Activated CD8-positive, alpha-beta T cell treated with anti-CD3 and anti-CD28 coated beads for 36 hours (primary cell): Measurements from ENCODE around the gene DCDC1. TPM values are rescaled to one million over a fixed set of nuclear protein-coding genes. Genes with fewer than 3 reads are reported as not detected.

Experiments used
- ATAC-seq: fragments of 200-7000 bp; cut with Tn5 transposase; one replicate; pipeline ENCODE4 v1.10.0; 2021; ENCODE audit warnings: mild to moderate bottlenecking, moderate library complexity
- CTCF ChIA-PET: fragments of 350-600 bp; sonication (Branson Sonifier 250); formaldehyde crosslinking; loops from one replicate; lab custom pipeline; 2021; ENCODE audit warnings: antibody characterized with exemption; lab: Charles Lee
- POLR2A ChIA-PET: fragments of 350-600 bp; sonication (Branson Sonifier 250); formaldehyde crosslinking; loops from one replicate; lab custom pipeline; 2021; ENCODE audit warnings: antibody characterized with exemption; lab: Charles Lee
- DNase-seq: peaks from one replicate; pipeline ENCODE4 v3.0.0-alpha.2; 2020
- H3K27ac Mint-ChIP-seq: one replicate; pipeline ENCODE4 v1.8.0; 2021; ENCODE audit warnings: mild to moderate bottlenecking, mixed read lengths
- H3K27me3 Mint-ChIP-seq: one replicate; pipeline ENCODE4 v1.8.0; 2021; ENCODE audit warnings: mixed read lengths
- H3K36me3 Mint-ChIP-seq: one replicate; pipeline ENCODE4 v1.8.0; 2021; ENCODE audit warnings: low read depth, mixed read lengths
- H3K4me1 Mint-ChIP-seq: one replicate; pipeline ENCODE4 v1.8.0; 2021; ENCODE audit warnings: low read depth, mixed read lengths
- H3K4me3 Mint-ChIP-seq: one replicate; pipeline ENCODE4 v1.8.0; 2021; ENCODE audit warnings: mild to moderate bottlenecking, moderate library complexity, mixed read lengths
- H3K9me3 Mint-ChIP-seq: one replicate; pipeline ENCODE4 v1.8.0; 2021; ENCODE audit warnings: mixed read lengths
- CTCF ChIP-seq: fragments of 200-600 bp; IDR thresholded peaks from one replicate; pipeline ENCODE4 v1.8.0; 2022; ENCODE audit warnings: antibody characterized with exemption, mild to moderate bottlenecking
- intact Hi-C: fragments of 100-400 bp; cut with micrococcal nuclease; formaldehyde crosslinking; loops from one replicate; pipeline ENCODE4 v1.10.0; 2022
- total RNA-seq, 2 experiments: library from RNA; stranded (reverse); gene quantifications; one replicate each; pipeline ENCODE4 v1.2.3, GENCODE V29; 2021

Gene DCDC1
- total RNA-seq, 2 experiments from 2014 or later: not detected

- no peak for TF ChIP-seq CTCF
- intact Hi-C loops: no loop called here
- Mint-ChIP-seq H3K4me1 (no peaks in the 10 kb centered on the region), H3K27ac (no peak overlapping the region), H3K9me3 (no peaks in the 10 kb centered on the region), H3K27me3 (no peaks in the 10 kb centered on the region), H3K36me3 (no peaks in the 10 kb centered on the region), H3K4me3 (no peak overlapping the region)
- DNase-seq (no peak), ATAC-seq (no peak)
- POLR2A ChIA-PET: no interaction called here
- CTCF ChIA-PET: no interaction called here
Observed at GRCh38 chr11:31117038-31117437, 252.5 kb downstream of the DCDC1 start.

- CTCF ChIA-PET: interaction anchor here (2.0 kb wide), 1 partner anchor 8 kb away, joined by 8 read pairs; no protein-coding TSS in a partner anchor
- H3K4me3 Mint-ChIP-seq: no peak overlapping the region
- ATAC-seq: no peak
- no peaks in the 10 kb centered on the region for H3K9me3 Mint-ChIP-seq
- TF ChIP-seq CTCF: no peak
- H3K36me3 Mint-ChIP-seq: no peaks in the 10 kb centered on the region
- intact Hi-C loops: no loop called here
- no peaks in the 10 kb centered on the region for H3K27me3 Mint-ChIP-seq
- no peak for DNase-seq
- H3K4me1 Mint-ChIP-seq: no peaks in the 10 kb centered on the region
- H3K27ac Mint-ChIP-seq: no peak overlapping the region
- POLR2A ChIA-PET: no interaction called here
Observed at GRCh38 chr11:31114442-31114841, 255.1 kb downstream of the DCDC1 start.

DNA sequence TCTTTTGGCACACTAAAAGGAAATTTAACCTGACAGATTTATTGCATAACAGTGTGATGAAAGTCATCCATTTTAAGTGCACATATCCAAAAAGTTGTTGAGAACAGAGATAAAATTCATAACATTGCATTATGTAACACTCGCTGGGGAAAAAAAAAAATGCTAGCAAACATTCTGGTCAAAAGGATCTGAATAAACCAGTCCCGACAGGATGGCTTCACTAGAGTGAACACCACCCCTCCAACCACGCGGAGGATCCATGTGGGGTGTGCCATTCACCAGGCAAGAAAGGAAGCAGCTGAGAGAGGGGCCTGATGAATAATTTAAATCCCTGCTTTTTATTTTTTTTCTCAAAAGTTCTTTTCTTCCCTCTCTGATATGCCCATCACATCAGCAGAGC lies 258.7 kb downstream of the DCDC1 start:
- ChIA-PET CTCF (no interaction called here), POLR2A (no interaction called here)
- intact Hi-C loops: no loop called here
- Mint-ChIP-seq H3K9me3 (no peaks in the 10 kb centered on the region), H3K36me3 (no peaks in the 10 kb centered on the region), H3K27ac (no peak overlapping the region), H3K27me3 (no peaks in the 10 kb centered on the region), H3K4me1 (no peaks in the 10 kb centered on the region), H3K4me3 (no peak overlapping the region)
- DNase-seq: no peak
- no peak for TF ChIP-seq CTCF
- ATAC-seq: no peak

GRCh38 chr11:31109446-31109845 lies 260.1 kb downstream of the DCDC1 start:
- no peak for ATAC-seq
- no peaks in the 10 kb centered on the region for H3K9me3 Mint-ChIP-seq

DNA sequence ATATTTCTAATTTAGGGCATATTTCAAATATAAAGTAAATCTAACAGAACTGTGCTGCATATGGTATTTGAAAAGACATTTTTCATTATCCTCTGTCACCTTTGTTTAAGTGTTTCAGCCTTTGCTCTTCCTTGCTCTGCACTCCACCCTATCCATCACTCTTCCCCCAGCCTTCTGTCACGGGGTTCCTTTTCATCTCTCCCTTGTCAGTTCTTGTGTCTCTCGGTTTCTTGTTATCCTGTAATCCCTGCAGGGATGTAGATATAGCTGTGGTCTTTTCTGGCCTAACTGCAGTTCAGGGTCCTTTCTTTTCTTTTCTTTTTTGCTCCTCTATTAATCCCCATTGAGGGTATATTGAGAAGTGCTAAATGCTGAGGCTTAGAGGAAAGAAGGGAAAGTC lies 261.9 kb downstream of the DCDC1 start:
- POLR2A ChIA-PET: no interaction called here
- H3K36me3 Mint-ChIP-seq: no peaks in the 10 kb centered on the region
- no peak for TF ChIP-seq CTCF
- H3K27me3 Mint-ChIP-seq: no peaks in the 10 kb centered on the region
- no peaks in the 10 kb centered on the region for H3K9me3 Mint-ChIP-seq
- no peak for DNase-seq
- no peak overlapping the region for H3K4me3 Mint-ChIP-seq
- H3K27ac Mint-ChIP-seq: no peak overlapping the region
- CTCF ChIA-PET: interaction anchor here (0.7 to 2.7 kb wide), 13 partner anchors 10 to 851 kb away, joined by 3 to 16 read pairs (median 4); no protein-coding TSS in a partner anchor
- intact Hi-C loops: no loop called here
- H3K4me1 Mint-ChIP-seq: no peaks in the 10 kb centered on the region
- ATAC-seq: no peak

More at GRCh38 chr11:31109446-31109845, 260.1 kb downstream of the DCDC1 start:
- no peak for TF ChIP-seq CTCF
- Mint-ChIP-seq H3K27ac (no peak overlapping the region), H3K4me3 (no peak overlapping the region), H3K27me3 (no peaks in the 10 kb centered on the region), H3K4me1 (no peaks in the 10 kb centered on the region), H3K36me3 (no peaks in the 10 kb centered on the region)
- intact Hi-C loops: no loop called here
- POLR2A ChIA-PET: no interaction called here
- CTCF ChIA-PET: interaction anchor here (2.7 kb wide), 1 partner anchor 10 kb away, joined by 16 read pairs; no protein-coding TSS in a partner anchor
- no peak for DNase-seq
